ENCODE data around the gene ETF1. TPM values are rescaled to one million over a fixed set of nuclear protein-coding genes. Genes with fewer than 3 reads are reported as not detected.

ETF1 gene
- total and polyA plus RNA-seq, 9 of the 15 experiments (the other 6 are each of a cell fraction or from before 2014, with no cell fraction given): 53.7 to 209 (median 164) TPM

GRCh38 chr5:138575194-138576015 is 32.4 kb upstream of the ETF1 start, which contains the start of gene HSPA9 (continued):
- peak; percentile 17; the same call in 1 of the 2 replicates for TF ChIP-seq ZNF609 (CRISPR knock-in tag; IDR thresholded peaks at IDR 0.05; ENCODE audit: borderline replicate concordance)
- TF ChIP-seq MYNN (IDR thresholded peaks at IDR 0.05): 0 out of 2 replicates have a peak, but pooled peaks have one; percentile 51
- TF ChIP-seq MYNN (CRISPR knock-in tag; IDR thresholded peaks at IDR 0.05): no peak
- no peak for TF ChIP-seq SMAD2 (IDR thresholded peaks at IDR 0.05; ENCODE audit: low read depth, low read length)
- peak; percentile 31; the same call in 1 of the 2 replicates for TF ChIP-seq PHB2 (IDR thresholded peaks at IDR 0.05; ENCODE audit: low read depth)
- TF ChIP-seq ZNF24 (IDR thresholded peaks at IDR 0.05): peak; percentile 15; the same call in 1 of the 2 replicates
- TF ChIP-seq TAF15 (IDR thresholded peaks at IDR 0.05; ENCODE audit: low read depth, low read length): no peak
- peak; percentile 4; the same call in 1 of the 2 replicates for TF ChIP-seq MTF1 (CRISPR knock-in tag; IDR thresholded peaks at IDR 0.05; ENCODE audit: borderline replicate concordance)
- TF ChIP-seq, protein P1, sequence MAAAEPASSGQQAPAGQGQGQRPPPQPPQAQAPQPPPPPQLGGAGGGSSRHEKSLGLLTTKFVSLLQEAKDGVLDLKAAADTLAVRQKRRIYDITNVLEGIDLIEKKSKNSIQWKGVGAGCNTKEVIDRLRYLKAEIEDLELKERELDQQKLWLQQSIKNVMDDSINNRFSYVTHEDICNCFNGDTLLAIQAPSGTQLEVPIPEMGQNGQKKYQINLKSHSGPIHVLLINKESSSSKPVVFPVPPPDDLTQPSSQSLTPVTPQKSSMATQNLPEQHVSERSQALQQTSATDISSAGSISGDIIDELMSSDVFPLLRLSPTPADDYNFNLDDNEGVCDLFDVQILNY (CRISPR knock-in tag; IDR thresholded peaks at IDR 0.05): peak; percentile 65; the same call in 1 of the 2 replicates
- peak; percentile 78; the same call in 1 of the 2 replicates for TF ChIP-seq LCOR (CRISPR knock-in tag; IDR thresholded peaks at IDR 0.05)
- 0 out of 2 replicates have a peak, but pooled peaks have one; percentile 55 for TF ChIP-seq TCF7L2 (IDR thresholded peaks at IDR 0.05; ENCODE audit: low read depth, low read length)
- no peak for TF ChIP-seq ADNP (tag; IDR thresholded peaks at IDR 0.05)
- no peak for TF ChIP-seq NR4A1 (CRISPR knock-in tag; IDR thresholded peaks at IDR 0.05)
- TF ChIP-seq NR4A1 (tag; IDR thresholded peaks at IDR 0.05): 0 out of 2 replicates have a peak, but pooled peaks have one; percentile 24
- TF ChIP-seq ETV5 (CRISPR knock-in tag; IDR thresholded peaks at IDR 0.05; ENCODE audit: low read depth): peak; percentile 79
- no peak; the same call in 1 of the 2 replicates for TF ChIP-seq ZNF239 (CRISPR knock-in tag; IDR thresholded peaks at IDR 0.05)
- peak in 1 of 2 experiments; percentile 67; a peak in 1 of 4 replicates for TF ChIP-seq NONO (IDR thresholded peaks at IDR 0.05; ENCODE audit: low read depth in 2 of 2, low read length in 1 of 2)
- TF ChIP-seq EWSR1 (IDR thresholded peaks at IDR 0.05; ENCODE audit: borderline replicate concordance, low read depth, partially characterized antibody): no peak
- TF ChIP-seq POLR2A (conservative IDR thresholded peaks at IDR 0.05): peak; percentile 95
- TF ChIP-seq KDM5B (IDR thresholded peaks at IDR 0.05; ENCODE audit: insufficient replicate concordance, low read depth, low read length): peak; percentile 69
- no peak for TF ChIP-seq SREBF1 (IDR thresholded peaks at IDR 0.05; ENCODE audit: borderline replicate concordance, low read depth, low read length)
- TF ChIP-seq SIX5 (IDR thresholded peaks at IDR 0.05; ENCODE audit: borderline replicate concordance in 1 of 2, insufficient read depth in 1 of 2, low read depth in 1 of 2, low read length in 2 of 2): 0 out of 4 replicates have a peak, but pooled peaks of 1 of the 2 experiments have one; percentile 7
